ENCODE results near the gene POLD2. TPM values are rescaled to one million over a fixed set of nuclear protein-coding genes. Genes with fewer than 3 reads are reported as not detected.

The POLD2 gene
- total and polyA plus RNA-seq, 2 of the 8 experiments (the other 6 are each of a cell fraction or from before 2014, with no cell fraction given), result 148 to 214 TPM

- TF ChIP-seq CBX5 (IDR thresholded peaks at IDR 0.05; ENCODE audit: low read depth, low read length) (no peak), SAP30 (IDR thresholded peaks at IDR 0.05; ENCODE audit: insufficient read depth, insufficient replicate concordance, low read length) (no peak)
Observed at GRCh38 chr7:44116789-44117666, 6.3 kb downstream of the POLD2 start (continued).

Measured in H1 (cell line).